DND-41 (cell line): ENCODE data around the gene ARHGDIB.

Experiments
- ATAC-seq: fragments of 200-7000 bp; cut with Tn5 transposase; 3 replicates; pipeline ENCODE4 v1.9.1; 2021; ENCODE audit warnings: low read depth; ENCODE audit not compliant: insufficient read depth
- DNase-seq: peaks from one replicate; pipeline ENCODE4 v3.0.0-alpha.2; 2020
- H2AFZ ChIP-seq: 2 replicates; pipeline ENCODE4 v1.6.0; 2012; ENCODE audit warnings: low read depth, low read length
- H3K27ac ChIP-seq: 2 replicates; pipeline ENCODE4 v1.5.1; 2012; ENCODE audit warnings: low read length, inconsistent platforms
- H3K27me3 ChIP-seq: fragments of 200-600 bp; sonication (generic); 2 replicates; pipeline ENCODE4 v1.6.0; 2012; ENCODE audit warnings: low read length, mild to moderate bottlenecking, inconsistent platforms; ENCODE audit not compliant: insufficient read depth, poor library complexity
- H3K36me3 ChIP-seq: 2 replicates; pipeline ENCODE4 v1.5.1; 2012; ENCODE audit warnings: low read length, inconsistent platforms; ENCODE audit not compliant: insufficient read depth
- H3K4me1 ChIP-seq: 2 replicates; pipeline ENCODE4 v1.5.1; 2012; ENCODE audit warnings: mild to moderate bottlenecking, low read length; ENCODE audit not compliant: insufficient read depth
- H3K4me2 ChIP-seq: 2 replicates; pipeline ENCODE4 v1.6.0; 2012; ENCODE audit warnings: mild to moderate bottlenecking, moderate library complexity, low read length, inconsistent platforms; ENCODE audit not compliant: insufficient read depth
- H3K4me3 ChIP-seq, 2 experiments: fragments of 200-600 bp in 1 of 2; shearing (Covaris generic) in 1 of 2; 2 replicates each; pipeline ENCODE4 v1.5.1; 2012 to 2016; ENCODE audit warnings: inconsistent platforms in 2 of 2, low read length in 2 of 2, mild to moderate bottlenecking in 2 of 2, low read depth in 1 of 2, moderate library complexity in 1 of 2
- H3K79me2 ChIP-seq: 2 replicates; pipeline ENCODE4 v1.6.0; 2012; ENCODE audit warnings: low read length, inconsistent platforms; ENCODE audit not compliant: insufficient read depth
- H3K9ac ChIP-seq: 2 replicates; pipeline ENCODE4 v1.6.0; 2012; ENCODE audit warnings: low read depth, mild to moderate bottlenecking, inconsistent platforms, low read length, moderate library complexity
- H3K9me3 ChIP-seq: 2 replicates; pipeline ENCODE4 v1.5.1; 2012; ENCODE audit warnings: low read length, moderate library complexity, mild to moderate bottlenecking, inconsistent platforms; ENCODE audit not compliant: insufficient read depth, severe bottlenecking
- H4K20me1 ChIP-seq: 2 replicates; pipeline ENCODE4 v1.6.0; 2012; ENCODE audit warnings: low read length; ENCODE audit not compliant: insufficient read depth
- EZH2 ChIP-seq: IDR thresholded peaks from 3 replicates; pipeline ENCODE4 v1.6.1; 2012; ENCODE audit warnings: borderline replicate concordance, low read depth, mild to moderate bottlenecking, moderate library complexity, low read length, inconsistent platforms; ENCODE audit not compliant: severe bottlenecking
- TF ChIP-seq, protein P1 (sequence below): IDR thresholded peaks from 2 replicates; pipeline ENCODE4 v1.5.1; 2012; ENCODE audit warnings: borderline replicate concordance, low read length, moderate library complexity, mild to moderate bottlenecking; ENCODE audit not compliant: poor library complexity, severe bottlenecking; ENCODE audit errors: extremely low read depth

The ARHGDIB gene

DNA sequence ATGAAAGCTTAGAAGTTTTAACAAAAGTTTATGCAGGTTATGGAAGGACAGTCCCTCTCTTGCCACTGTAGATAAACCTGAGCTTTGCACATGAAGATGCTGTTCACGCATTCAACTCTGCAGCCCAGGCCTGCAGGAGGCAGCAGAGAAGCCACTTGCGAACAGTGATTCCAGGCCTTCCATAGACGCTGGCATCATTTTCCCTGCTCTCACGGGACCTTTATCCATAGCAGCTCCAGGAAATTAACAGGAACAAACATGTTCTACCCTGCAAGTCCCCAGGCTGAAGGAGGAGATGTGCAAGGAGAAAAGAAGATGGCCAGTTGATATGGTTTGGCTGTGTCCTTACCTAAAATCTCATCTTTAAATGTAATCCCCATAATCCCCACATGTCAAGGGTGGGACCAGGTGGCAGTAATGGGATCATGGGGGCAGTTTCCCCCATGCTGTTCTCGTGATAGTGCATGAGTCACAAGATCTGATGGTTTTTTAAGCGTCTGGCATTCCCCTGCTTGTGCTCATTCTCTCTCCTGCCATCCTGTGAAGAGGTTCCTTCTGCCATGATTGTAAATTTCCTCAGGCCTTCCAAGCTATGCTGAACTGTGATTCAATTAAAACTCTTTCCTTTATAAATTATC lies 25.1 kb downstream of the ARHGDIB start:
- H3K36me3 ChIP-seq, result peaks cover 52% of the 10 kb centered on the region
- no peaks in the 10 kb centered on the region for H3K9me3 ChIP-seq
- no peaks in the 10 kb centered on the region for H3K79me2 ChIP-seq
- H3K4me2 ChIP-seq, result no peak overlapping the region
- no peak overlapping the region for H3K4me3 ChIP-seq
- H3K27me3 ChIP-seq, result no peaks in the 10 kb centered on the region
- H3K9ac ChIP-seq, result no peak overlapping the region
- H4K20me1 ChIP-seq, result no peaks in the 10 kb centered on the region
- ATAC-seq (0 out of 3 replicates have a peak, but pooled peaks have one; percentile 34), DNase-seq (no peak)
- H2AFZ ChIP-seq, result no peak overlapping the region
- TF ChIP-seq, protein P1, sequence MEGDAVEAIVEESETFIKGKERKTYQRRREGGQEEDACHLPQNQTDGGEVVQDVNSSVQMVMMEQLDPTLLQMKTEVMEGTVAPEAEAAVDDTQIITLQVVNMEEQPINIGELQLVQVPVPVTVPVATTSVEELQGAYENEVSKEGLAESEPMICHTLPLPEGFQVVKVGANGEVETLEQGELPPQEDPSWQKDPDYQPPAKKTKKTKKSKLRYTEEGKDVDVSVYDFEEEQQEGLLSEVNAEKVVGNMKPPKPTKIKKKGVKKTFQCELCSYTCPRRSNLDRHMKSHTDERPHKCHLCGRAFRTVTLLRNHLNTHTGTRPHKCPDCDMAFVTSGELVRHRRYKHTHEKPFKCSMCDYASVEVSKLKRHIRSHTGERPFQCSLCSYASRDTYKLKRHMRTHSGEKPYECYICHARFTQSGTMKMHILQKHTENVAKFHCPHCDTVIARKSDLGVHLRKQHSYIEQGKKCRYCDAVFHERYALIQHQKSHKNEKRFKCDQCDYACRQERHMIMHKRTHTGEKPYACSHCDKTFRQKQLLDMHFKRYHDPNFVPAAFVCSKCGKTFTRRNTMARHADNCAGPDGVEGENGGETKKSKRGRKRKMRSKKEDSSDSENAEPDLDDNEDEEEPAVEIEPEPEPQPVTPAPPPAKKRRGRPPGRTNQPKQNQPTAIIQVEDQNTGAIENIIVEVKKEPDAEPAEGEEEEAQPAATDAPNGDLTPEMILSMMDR, result peak; percentile 55
- TF ChIP-seq EZH2, result no peak
- H3K4me1 ChIP-seq, result peaks cover 9% of the 10 kb centered on the region; the same call in 1 of the 2 replicates
- no peak overlapping the region for H3K27ac ChIP-seq

DNA sequence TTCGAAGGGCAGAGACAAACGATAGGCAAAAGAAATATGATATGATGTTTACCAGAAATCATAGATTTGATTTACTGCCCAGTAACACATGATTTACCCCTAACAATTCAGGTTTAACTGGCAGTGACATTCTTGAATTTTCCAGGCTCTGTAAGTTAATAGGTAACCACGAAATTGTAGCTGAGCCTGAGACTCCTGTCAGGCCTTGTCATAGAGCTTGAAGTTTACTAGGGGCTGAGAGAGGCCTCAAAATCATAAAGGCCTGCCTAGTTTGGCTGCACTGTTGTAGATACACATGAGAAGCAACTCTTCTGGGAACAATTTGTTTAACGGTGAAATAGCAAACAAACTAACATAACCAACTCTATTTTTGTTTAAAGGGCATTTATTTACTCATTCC lies 26.4 kb downstream of the ARHGDIB start:
- Histone ChIP-seq H3K36me3 (peaks cover 43% of the 10 kb centered on the region), H3K4me3 (no peak overlapping the region), H3K9me3 (no peaks in the 10 kb centered on the region), H4K20me1 (no peaks in the 10 kb centered on the region), H3K9ac (no peak overlapping the region), H3K4me1 (peaks cover 9% of the 10 kb centered on the region; the same call in 1 of the 2 replicates), H3K27ac (no peak overlapping the region), H3K4me2 (no peak overlapping the region), H2AFZ (no peak overlapping the region), H3K27me3 (no peaks in the 10 kb centered on the region), H3K79me2 (no peaks in the 10 kb centered on the region)
- ATAC-seq (no peak), DNase-seq (no peak)
- no peak for TF ChIP-seq EZH2
- TF ChIP-seq, protein P1, result no peak

DNA sequence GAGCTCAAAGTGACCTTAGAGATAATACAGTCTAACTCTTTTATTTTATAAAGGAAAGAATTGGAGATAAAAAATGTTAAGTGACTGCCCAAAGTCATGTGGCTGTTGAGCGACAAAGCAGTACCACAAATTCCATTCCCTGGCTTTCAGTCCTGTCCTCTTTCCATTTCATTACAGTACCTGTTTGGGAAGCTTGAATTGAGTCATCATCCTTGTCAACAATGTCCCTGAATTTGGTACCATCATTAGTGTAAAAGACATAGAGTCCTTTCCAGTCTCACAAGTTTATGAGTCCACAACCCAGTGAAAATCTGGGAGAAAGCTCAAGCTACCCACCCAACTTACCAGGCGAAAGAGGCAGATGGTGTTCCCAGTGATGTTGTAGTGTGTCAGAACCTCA lies 26.9 kb downstream of the ARHGDIB start:
- no peaks in the 10 kb centered on the region for H4K20me1 ChIP-seq
- no peak overlapping the region for H3K27ac ChIP-seq

More for the DNA sequence above, 26.9 kb downstream of the ARHGDIB start:
- H3K4me1 ChIP-seq, result peaks cover 9% of the 10 kb centered on the region; the same call in 1 of the 2 replicates
- TF ChIP-seq, protein P1, result no peak
- TF ChIP-seq EZH2, result no peak
- no peaks in the 10 kb centered on the region for H3K79me2 ChIP-seq
- DNase-seq (no peak), ATAC-seq (no peak)
- H3K27me3 ChIP-seq, result no peaks in the 10 kb centered on the region
- H3K4me3 ChIP-seq, result no peak overlapping the region
- no peaks in the 10 kb centered on the region for H3K9me3 ChIP-seq
- H3K4me2 ChIP-seq, result no peak overlapping the region
- H3K9ac ChIP-seq, result no peak overlapping the region
- no peak overlapping the region for H2AFZ ChIP-seq
- H3K36me3 ChIP-seq, result peaks cover 39% of the 10 kb centered on the region
